ENCODE results near the gene SZT2.
A peak's percentile ranks its signal among the peaks of the same experiment; 100 is the strongest.
"Not testable (repeated sequence)": the region's sequence is repeated elsewhere in the genome, so short reads cannot be mapped to it uniquely, and the experiment has no call there.

Gene SZT2

GRCh38 chr1:43392702-43393101 lies 3.0 kb downstream of the SZT2 start:
- no peak for DNase-seq

GRCh38 chr1:43395523-43395922 lies 5.8 kb downstream of the SZT2 start:
- no peak for DNase-seq

- DNase-seq: no peak
Observed at GRCh38 chr1:43396059-43396458, 6.4 kb downstream of the SZT2 start.

- DNase-seq: no peak
Observed at GRCh38 chr1:43398227-43398626, 8.5 kb downstream of the SZT2 start.

GRCh38 chr1:43400441-43400840 lies 10.7 kb downstream of the SZT2 start:
- not testable (repeated sequence) for DNase-seq

GRCh38 chr1:43402089-43402865 lies 12.6 kb downstream of the SZT2 start:
- DNase-seq: no peak

GRCh38 chr1:43404353-43404752 lies 14.7 kb downstream of the SZT2 start:
- no peak for DNase-seq

GRCh38 chr1:43405219-43405875 lies 15.6 kb downstream of the SZT2 start:
- DNase-seq: no peak

- DNase-seq: no peak
Observed at GRCh38 chr1:43405876-43406234, 16.2 kb downstream of the SZT2 start.

- DNase-seq: no peak
Observed at GRCh38 chr1:43410571-43410970, 20.9 kb downstream of the SZT2 start.

- not testable (repeated sequence) for DNase-seq
Observed at GRCh38 chr1:43413426-43413825, 23.7 kb downstream of the SZT2 start.

GRCh38 chr1:43414634-43415223 lies 25.0 kb downstream of the SZT2 start:
- peak; percentile 3 for DNase-seq

- no peak for DNase-seq
Observed at GRCh38 chr1:43415901-43416300, 26.2 kb downstream of the SZT2 start.

- DNase-seq: no peak
Observed at GRCh38 chr1:43418858-43419257, 29.2 kb downstream of the SZT2 start.

GRCh38 chr1:43419627-43420425 lies 30.1 kb downstream of the SZT2 start:
- no peak for DNase-seq

GRCh38 chr1:43420874-43421273 lies 31.2 kb downstream of the SZT2 start:
- DNase-seq: no peak

- DNase-seq: no peak
Observed at GRCh38 chr1:43421396-43421795, 31.7 kb downstream of the SZT2 start.

- no peak for DNase-seq
Observed at GRCh38 chr1:43421976-43422750, 32.5 kb downstream of the SZT2 start.

- no peak for DNase-seq
Observed at GRCh38 chr1:43422995-43423671, 33.4 kb downstream of the SZT2 start.

- DNase-seq: no peak
Observed at GRCh38 chr1:43423672-43424550, 34.2 kb downstream of the SZT2 start.

- no peak for DNase-seq
Observed at GRCh38 chr1:43425045-43425444, 35.3 kb downstream of the SZT2 start.
